WTC11 (cell line): ENCODE results near the gene LDLRAD4. TPM values are rescaled to one million over a fixed set of nuclear protein-coding genes. Genes with fewer than 3 reads are reported as not detected.

Source experiments
- ATAC-seq: fragments of 200-7000 bp; cut with Tn5 transposase; 2 replicates; pipeline ENCODE4 v1.10.0; 2021; ENCODE audit warnings: mild to moderate bottlenecking, moderate library complexity
- CTCF ChIA-PET: fragments of 300-600 bp; sonication (Branson Sonifier 250); formaldehyde crosslinking; loops from one replicate; lab custom pipeline; 2021; ENCODE audit warnings: antibody characterized with exemption; lab: Charles Lee
- POLR2A ChIA-PET: fragments of 350-600 bp; sonication (Branson Sonifier 250); formaldehyde crosslinking; loops from one replicate; lab custom pipeline; 2021; ENCODE audit warnings: antibody characterized with exemption; lab: Charles Lee
- DNase-seq: peaks from one replicate; pipeline ENCODE4 v3.0.0; 2021; ENCODE audit warnings: low spot score
- H3K27ac Mint-ChIP-seq: 2 replicates; pipeline ENCODE4 v1.8.0; 2021; ENCODE audit warnings: mixed read lengths
- H3K27me3 Mint-ChIP-seq: 2 replicates; pipeline ENCODE4 v1.8.0; 2021; ENCODE audit warnings: low read depth, mild to moderate bottlenecking, moderate library complexity, mixed read lengths
- H3K36me3 Mint-ChIP-seq: 2 replicates; pipeline ENCODE4 v1.8.0; 2021; ENCODE audit warnings: mixed read lengths
- H3K4me1 Mint-ChIP-seq: 2 replicates; pipeline ENCODE4 v1.8.0; 2022; ENCODE audit warnings: mixed read lengths
- H3K4me3 Mint-ChIP-seq: 2 replicates; pipeline ENCODE4 v1.8.0; 2021; ENCODE audit warnings: mild to moderate bottlenecking, moderate library complexity, mixed read lengths
- H3K9me3 Mint-ChIP-seq: 2 replicates; pipeline ENCODE4 v1.8.0; 2021; ENCODE audit warnings: mixed read lengths
- CREM ChIP-seq: sonication (generic); formaldehyde crosslinking; IDR thresholded peaks from 2 replicates; pipeline ENCODE4 v1.8.1; 2022; ENCODE audit warnings: mild to moderate bottlenecking, missing genetic modification reagents, moderate library complexity
- GRHL2 ChIP-seq: fragments of 250-450 bp; sonication (Bioruptor Pico); IDR thresholded peaks from 2 replicates; pipeline ENCODE4 v1.8.0; 2022; ENCODE audit warnings: mild to moderate bottlenecking, moderate library complexity; ENCODE audit not compliant: insufficient replicate concordance, severe bottlenecking
- GTF2I ChIP-seq: fragments of 250-450 bp; sonication (Bioruptor Pico); conservative IDR thresholded peaks from 2 replicates; pipeline ENCODE4 v1.4.0; 2021; ENCODE audit warnings: mild to moderate bottlenecking
- IRF2 ChIP-seq: sonication (generic); formaldehyde crosslinking; IDR thresholded peaks from 2 replicates; pipeline ENCODE4 v1.8.0; 2022; ENCODE audit warnings: low read depth, missing genetic modification reagents, borderline replicate concordance
- NR1H2 ChIP-seq: sonication (generic); formaldehyde crosslinking; IDR thresholded peaks from 2 replicates; pipeline ENCODE4 v1.9.0; 2021; ENCODE audit warnings: mild to moderate bottlenecking, moderate library complexity, missing genetic modification reagents
- NR2C2 ChIP-seq: sonication (generic); formaldehyde crosslinking; IDR thresholded peaks from 2 replicates; pipeline ENCODE4 v1.8.0; 2022; ENCODE audit warnings: mild to moderate bottlenecking, missing genetic modification reagents
- OVOL2 ChIP-seq: fragments of 250-450 bp; sonication (Bioruptor Pico); IDR thresholded peaks from 2 replicates; pipeline ENCODE4 v1.9.0; 2021; ENCODE audit warnings: mild to moderate bottlenecking, borderline replicate concordance
- PREB ChIP-seq: sonication (generic); formaldehyde crosslinking; IDR thresholded peaks from 2 replicates; pipeline ENCODE4 v1.8.1; 2022; ENCODE audit warnings: mild to moderate bottlenecking, missing genetic modification reagents, moderate library complexity, borderline replicate concordance
- STAT6 ChIP-seq: sonication (generic); formaldehyde crosslinking; conservative IDR thresholded peaks from 2 replicates; pipeline ENCODE4 v1.8.1; 2023; ENCODE audit warnings: mild to moderate bottlenecking, low read depth, missing genetic modification reagents, moderate library complexity
- TEAD1 ChIP-seq: sonication (generic); formaldehyde crosslinking; IDR thresholded peaks from 2 replicates; pipeline ENCODE4 v1.8.0; 2022; ENCODE audit warnings: mild to moderate bottlenecking, missing genetic modification reagents
- USF1 ChIP-seq: sonication (generic); formaldehyde crosslinking; IDR thresholded peaks from 2 replicates; pipeline ENCODE4 v1.8.0; 2022; ENCODE audit warnings: mild to moderate bottlenecking, missing genetic modification reagents
- ZBTB21 ChIP-seq: sonication (generic); formaldehyde crosslinking; IDR thresholded peaks from 2 replicates; pipeline ENCODE4 v1.8.1; 2023; ENCODE audit warnings: mild to moderate bottlenecking, missing genetic modification reagents, borderline replicate concordance
- ZNF121 ChIP-seq: sonication (generic); formaldehyde crosslinking; IDR thresholded peaks from 2 replicates; pipeline ENCODE4 v1.8.0; 2023; ENCODE audit warnings: missing genetic modification reagents
- ZNF219 ChIP-seq: sonication (generic); formaldehyde crosslinking; IDR thresholded peaks from 2 replicates; pipeline ENCODE4 v1.8.0; 2023; ENCODE audit warnings: missing genetic modification reagents, mild to moderate bottlenecking, borderline replicate concordance
- ZNF396 ChIP-seq: fragments of 250-450 bp; sonication (Bioruptor Pico); IDR thresholded peaks from 2 replicates; pipeline ENCODE4 v1.8.0; 2021; ENCODE audit warnings: mild to moderate bottlenecking, moderate library complexity, borderline replicate concordance
- ZNF532 ChIP-seq: fragments of 250-450 bp; sonication (Bioruptor Pico); IDR thresholded peaks from 2 replicates; pipeline ENCODE4 v1.9.0; 2021; ENCODE audit warnings: mild to moderate bottlenecking, borderline replicate concordance
- ZSCAN18 ChIP-seq: fragments of 250-450 bp; sonication (Bioruptor Pico); IDR thresholded peaks from 2 replicates; pipeline ENCODE4 v2.1.2; 2022; ENCODE audit warnings: mild to moderate bottlenecking, moderate library complexity
- total RNA-seq: library from RNA; stranded (reverse); gene quantifications from 3 replicates; pipeline ENCODE4 v1.2.3, GENCODE V29; 2021
- TF ChIP-seq, protein P1 (sequence below): sonication (generic); formaldehyde crosslinking; IDR thresholded peaks from 2 replicates; pipeline ENCODE4 v1.8.0; 2022; ENCODE audit warnings: missing genetic modification reagents
- TF ChIP-seq, protein P2 (sequence below): sonication (generic); formaldehyde crosslinking; IDR thresholded peaks from 2 replicates; pipeline ENCODE4 v1.8.1; 2023; ENCODE audit warnings: mild to moderate bottlenecking, missing genetic modification reagents, moderate library complexity
- TF ChIP-seq, protein P3 (sequence below): sonication (generic); formaldehyde crosslinking; IDR thresholded peaks from 2 replicates; pipeline ENCODE4 v1.8.0; 2022; ENCODE audit warnings: mild to moderate bottlenecking, missing genetic modification reagents

LDLRAD4 gene
- total RNA-seq, 1 experiment from 2014 or later, result 6.2 TPM

GRCh38 chr18:13415736-13416135 lies 197.2 kb downstream of the LDLRAD4 start:
- no peak for TF ChIP-seq TEAD1 (CRISPR knock-in tag)
- no peak for TF ChIP-seq ZNF396
- no peak for TF ChIP-seq STAT6 (CRISPR knock-in tag)
- no peak for TF ChIP-seq NR1H2 (CRISPR knock-in tag)
- no peak for TF ChIP-seq USF1 (CRISPR knock-in tag)
- TF ChIP-seq, protein P1, sequence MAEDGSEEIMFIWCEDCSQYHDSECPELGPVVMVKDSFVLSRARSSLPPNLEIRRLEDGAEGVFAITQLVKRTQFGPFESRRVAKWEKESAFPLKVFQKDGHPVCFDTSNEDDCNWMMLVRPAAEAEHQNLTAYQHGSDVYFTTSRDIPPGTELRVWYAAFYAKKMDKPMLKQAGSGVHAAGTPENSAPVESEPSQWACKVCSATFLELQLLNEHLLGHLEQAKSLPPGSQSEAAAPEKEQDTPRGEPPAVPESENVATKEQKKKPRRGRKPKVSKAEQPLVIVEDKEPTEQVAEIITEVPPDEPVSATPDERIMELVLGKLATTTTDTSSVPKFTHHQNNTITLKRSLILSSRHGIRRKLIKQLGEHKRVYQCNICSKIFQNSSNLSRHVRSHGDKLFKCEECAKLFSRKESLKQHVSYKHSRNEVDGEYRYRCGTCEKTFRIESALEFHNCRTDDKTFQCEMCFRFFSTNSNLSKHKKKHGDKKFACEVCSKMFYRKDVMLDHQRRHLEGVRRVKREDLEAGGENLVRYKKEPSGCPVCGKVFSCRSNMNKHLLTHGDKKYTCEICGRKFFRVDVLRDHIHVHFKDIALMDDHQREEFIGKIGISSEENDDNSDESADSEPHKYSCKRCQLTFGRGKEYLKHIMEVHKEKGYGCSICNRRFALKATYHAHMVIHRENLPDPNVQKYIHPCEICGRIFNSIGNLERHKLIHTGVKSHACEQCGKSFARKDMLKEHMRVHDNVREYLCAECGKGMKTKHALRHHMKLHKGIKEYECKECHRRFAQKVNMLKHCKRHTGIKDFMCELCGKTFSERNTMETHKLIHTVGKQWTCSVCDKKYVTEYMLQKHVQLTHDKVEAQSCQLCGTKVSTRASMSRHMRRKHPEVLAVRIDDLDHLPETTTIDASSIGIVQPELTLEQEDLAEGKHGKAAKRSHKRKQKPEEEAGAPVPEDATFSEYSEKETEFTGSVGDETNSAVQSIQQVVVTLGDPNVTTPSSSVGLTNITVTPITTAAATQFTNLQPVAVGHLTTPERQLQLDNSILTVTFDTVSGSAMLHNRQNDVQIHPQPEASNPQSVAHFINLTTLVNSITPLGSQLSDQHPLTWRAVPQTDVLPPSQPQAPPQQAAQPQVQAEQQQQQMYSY (CRISPR knock-in tag), result no peak
- no peak for TF ChIP-seq NR2C2 (CRISPR knock-in tag)
- no peak for TF ChIP-seq ZNF219 (CRISPR knock-in tag)
- TF ChIP-seq, protein P2, sequence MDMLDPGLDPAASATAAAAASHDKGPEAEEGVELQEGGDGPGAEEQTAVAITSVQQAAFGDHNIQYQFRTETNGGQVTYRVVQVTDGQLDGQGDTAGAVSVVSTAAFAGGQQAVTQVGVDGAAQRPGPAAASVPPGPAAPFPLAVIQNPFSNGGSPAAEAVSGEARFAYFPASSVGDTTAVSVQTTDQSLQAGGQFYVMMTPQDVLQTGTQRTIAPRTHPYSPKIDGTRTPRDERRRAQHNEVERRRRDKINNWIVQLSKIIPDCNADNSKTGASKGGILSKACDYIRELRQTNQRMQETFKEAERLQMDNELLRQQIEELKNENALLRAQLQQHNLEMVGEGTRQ (CRISPR knock-in tag), result no peak
- no peak for TF ChIP-seq ZSCAN18
- no peak for TF ChIP-seq OVOL2 (CRISPR knock-in tag)
- TF ChIP-seq, protein P3, sequence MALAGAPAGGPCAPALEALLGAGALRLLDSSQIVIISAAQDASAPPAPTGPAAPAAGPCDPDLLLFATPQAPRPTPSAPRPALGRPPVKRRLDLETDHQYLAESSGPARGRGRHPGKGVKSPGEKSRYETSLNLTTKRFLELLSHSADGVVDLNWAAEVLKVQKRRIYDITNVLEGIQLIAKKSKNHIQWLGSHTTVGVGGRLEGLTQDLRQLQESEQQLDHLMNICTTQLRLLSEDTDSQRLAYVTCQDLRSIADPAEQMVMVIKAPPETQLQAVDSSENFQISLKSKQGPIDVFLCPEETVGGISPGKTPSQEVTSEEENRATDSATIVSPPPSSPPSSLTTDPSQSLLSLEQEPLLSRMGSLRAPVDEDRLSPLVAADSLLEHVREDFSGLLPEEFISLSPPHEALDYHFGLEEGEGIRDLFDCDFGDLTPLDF (CRISPR knock-in tag), result no peak
- TF ChIP-seq PREB (CRISPR knock-in tag), result no peak
- TF ChIP-seq GTF2I, result no peak
- no peak for TF ChIP-seq CREM (CRISPR knock-in tag)
- TF ChIP-seq ZBTB21, result no peak
- TF ChIP-seq ZNF121 (CRISPR knock-in tag), result no peak
- TF ChIP-seq IRF2 (CRISPR knock-in tag), result no peak
- TF ChIP-seq GRHL2 (CRISPR knock-in tag), result no peak
- TF ChIP-seq ZNF532 (CRISPR knock-in tag), result no peak
- no peak overlapping the region for H3K27ac Mint-ChIP-seq
- H3K4me1 Mint-ChIP-seq, result peaks cover 14% of the 10 kb centered on the region
- peaks cover 4% of the 10 kb centered on the region for H3K36me3 Mint-ChIP-seq
- ATAC-seq, result no peak
- ChIA-PET CTCF (no interaction called here), POLR2A (no interaction called here)
- peaks cover 15% of the 10 kb centered on the region for H3K9me3 Mint-ChIP-seq
- DNase-seq, result no peak
- no peak overlapping the region for H3K4me3 Mint-ChIP-seq
- no peaks in the 10 kb centered on the region; the same call in 1 of the 2 replicates for H3K27me3 Mint-ChIP-seq
